ENCODE results near the gene LGR5.

The LGR5 gene

GRCh38 chr12:71439613-71440344 lies at the start of gene LGR5:
TSS of gene LGR5 (plus strand) at chr12:71439798. CDS start at chr12:71440081, 283 bp downstream.
- DNase-seq, result no peak

GRCh38 chr12:71392521-71393145 lies 47.0 kb upstream of the LGR5 start:
- no peak for DNase-seq

GRCh38 chr12:71393625-71394024 lies 46.0 kb upstream of the LGR5 start:
- no peak for DNase-seq

DNA sequence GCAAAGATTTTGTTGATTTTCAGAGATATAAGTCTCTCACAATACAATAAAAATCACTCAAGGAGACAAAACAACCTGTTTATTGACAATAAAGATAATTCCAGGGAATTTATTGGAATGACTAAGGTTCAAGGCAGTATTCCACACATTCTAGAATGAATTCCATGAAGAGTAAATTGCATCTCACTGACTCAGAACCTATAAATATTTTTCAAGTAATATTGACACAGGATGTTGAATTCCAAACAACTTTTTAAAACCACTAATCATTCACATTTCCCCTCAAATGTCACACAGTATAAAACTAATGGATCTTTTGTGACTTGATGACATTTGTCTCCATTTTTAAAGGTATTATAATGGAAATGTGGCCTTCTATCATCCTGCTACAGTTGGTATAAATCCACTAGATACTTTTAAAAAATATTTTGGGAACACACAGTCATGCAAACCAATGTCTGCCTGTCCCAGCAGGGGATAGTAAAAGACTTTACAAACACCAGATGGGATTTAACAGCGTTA lies 42.1 kb upstream of the LGR5 start:
- no peak for DNase-seq

- no peak for DNase-seq
These were observed 40.4 kb upstream of the LGR5 start for GRCh38 chr12:71399197-71399596.

DNA sequence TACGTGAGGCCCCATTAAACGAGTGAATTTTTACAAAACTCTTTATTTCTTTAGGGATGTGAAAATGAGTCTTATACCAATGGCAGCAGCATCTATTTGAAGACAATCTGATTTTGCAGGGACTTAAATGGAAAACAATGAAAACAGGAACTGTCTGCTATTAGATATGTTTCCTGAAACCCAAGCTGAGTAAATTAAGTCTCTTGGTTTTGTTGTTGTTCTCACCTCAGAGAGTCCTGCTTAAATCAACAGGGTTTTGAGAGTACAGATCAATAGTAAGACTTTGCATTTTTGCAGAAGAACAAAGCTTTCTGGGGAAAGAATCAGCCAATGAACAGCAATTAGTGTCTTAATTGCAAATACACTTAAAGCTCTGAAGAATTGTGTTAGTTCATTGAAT lies 39.1 kb upstream of the LGR5 start:
- DNase-seq, result no peak

GRCh38 chr12:71405884-71406283 lies 33.7 kb upstream of the LGR5 start:
- DNase-seq, result no peak

GRCh38 chr12:71407732-71408131 lies 31.9 kb upstream of the LGR5 start:
- no peak for DNase-seq

DNA sequence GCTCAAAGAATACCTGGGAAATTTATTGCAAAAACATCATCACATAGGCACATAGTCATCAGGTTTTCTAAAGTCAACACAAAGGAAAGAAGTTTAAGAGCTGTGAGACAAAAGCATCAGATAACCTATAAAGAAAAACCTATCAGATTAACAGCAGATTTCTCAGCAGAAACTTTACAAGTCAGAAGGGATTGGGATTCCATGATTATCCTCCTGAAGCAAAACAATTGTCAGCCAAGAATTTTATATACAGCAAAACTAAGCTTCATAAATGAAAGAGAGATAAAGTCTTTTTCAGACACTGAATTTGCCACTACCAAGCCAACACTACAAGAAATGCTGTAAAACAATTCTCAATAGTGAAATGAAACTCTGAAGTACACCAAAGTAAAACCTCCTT lies 28.8 kb upstream of the LGR5 start:
- no peak for DNase-seq

DNA sequence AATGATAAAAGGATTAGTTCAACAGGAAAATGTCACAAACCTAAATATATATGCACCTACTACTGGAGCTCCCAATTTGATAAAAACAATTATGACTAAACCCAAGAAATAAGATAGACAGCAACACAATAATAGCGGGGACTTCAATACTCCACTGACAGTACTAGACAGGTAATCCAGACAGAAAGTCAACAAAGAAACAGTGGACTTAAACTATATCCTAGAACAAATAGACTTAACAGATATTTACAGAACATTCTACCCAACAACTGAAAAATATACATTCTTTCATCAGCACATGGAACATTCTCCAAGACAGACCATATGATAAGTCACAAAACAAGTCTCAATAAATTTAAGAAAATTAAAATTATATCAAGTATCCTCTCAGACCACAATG lies 28.0 kb upstream of the LGR5 start:
- no peak for DNase-seq

- no peak for DNase-seq
These were observed 24.0 kb upstream of the LGR5 start for GRCh38 chr12:71415336-71416231.

DNA sequence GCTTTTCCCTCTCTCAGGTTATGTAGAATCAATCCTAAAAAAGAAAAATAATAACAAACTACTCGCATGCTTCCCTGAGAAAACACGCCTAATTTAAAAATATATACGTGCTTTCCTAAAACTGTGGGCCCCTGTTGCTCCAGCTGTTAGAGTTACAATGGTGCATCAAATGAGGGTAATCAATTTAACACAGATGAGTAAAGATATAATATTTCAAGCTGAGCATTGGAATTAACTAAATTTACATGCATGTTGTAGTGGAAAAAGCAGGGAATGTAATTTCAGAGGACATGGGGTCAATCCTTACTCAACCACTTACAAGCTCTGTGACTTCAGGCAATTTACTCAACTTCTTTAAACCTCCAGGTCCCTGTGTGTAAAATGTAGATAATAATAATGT lies 22.4 kb upstream of the LGR5 start:
- no peak for DNase-seq

- DNase-seq, result no peak
These were observed 18.7 kb upstream of the LGR5 start for GRCh38 chr12:71420775-71421406.

DNA sequence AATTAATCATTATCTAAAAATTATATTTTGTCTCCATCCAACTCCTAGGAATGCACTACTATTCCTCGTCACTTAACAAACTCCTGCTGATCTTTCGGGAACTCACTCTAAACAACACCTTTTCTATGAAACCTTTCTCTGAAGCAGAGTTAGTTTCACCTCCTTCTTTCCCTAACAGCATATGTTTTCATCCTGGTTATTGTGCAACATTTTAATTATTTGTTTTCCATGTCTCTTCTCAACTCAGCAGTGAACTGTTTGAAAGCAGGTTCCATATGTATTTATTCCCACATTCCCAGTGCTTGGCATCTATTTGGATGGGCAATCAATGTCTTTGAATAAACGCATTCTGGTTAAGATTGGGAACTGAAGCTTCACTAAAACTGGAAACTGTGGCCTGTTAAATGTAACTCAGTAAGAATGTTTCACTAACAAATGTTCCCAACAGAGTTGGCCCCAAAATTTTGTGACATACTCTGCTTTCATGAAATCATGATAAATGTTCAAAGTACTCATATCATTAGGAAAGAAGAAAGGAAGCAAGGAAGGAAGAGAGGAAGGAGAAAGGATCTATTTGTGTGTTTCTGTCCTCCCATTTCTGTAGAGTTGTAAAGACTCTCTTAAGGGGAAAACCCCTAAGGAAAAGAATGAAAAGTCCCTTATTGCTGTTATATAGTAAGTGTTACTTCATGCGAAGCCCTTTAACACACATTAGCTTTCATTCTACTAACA lies 13.9 kb upstream of the LGR5 start:
- DNase-seq, result no peak

DNA sequence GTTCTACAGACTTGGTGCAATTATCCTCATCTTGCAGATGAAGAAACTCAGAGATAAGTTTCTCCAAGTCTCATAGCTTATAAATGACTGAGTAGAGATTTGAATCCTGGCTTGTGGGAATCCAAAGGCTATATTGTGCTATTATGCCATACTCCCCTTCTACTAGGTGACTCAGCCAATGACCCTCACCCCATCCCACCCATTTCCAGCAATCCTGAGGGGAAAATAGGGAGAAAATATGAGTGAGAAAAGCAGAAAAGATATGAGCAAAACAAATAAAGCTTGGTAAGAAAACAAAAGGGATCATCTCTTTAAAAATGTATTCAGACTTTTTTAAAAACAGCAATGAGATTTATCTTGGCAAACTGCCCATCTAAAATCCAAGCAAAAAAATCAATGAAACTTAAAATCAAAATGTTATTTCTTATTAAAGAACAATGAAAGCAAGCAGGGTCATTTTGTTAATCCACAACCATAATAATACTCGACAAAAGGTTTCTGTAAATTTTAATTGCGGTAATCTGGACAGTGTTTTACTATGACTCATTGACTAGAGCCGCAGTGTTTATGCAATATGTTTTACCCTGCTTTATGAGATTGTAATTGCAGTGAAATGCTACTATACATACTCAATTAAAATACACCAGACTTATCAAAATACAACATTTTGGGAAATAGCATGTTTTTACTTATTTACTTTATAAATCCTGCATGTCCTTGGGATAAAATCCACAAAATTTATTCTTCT lies 13.1 kb upstream of the LGR5 start:
- DNase-seq, result no peak

GRCh38 chr12:71430756-71431155 lies 8.8 kb upstream of the LGR5 start:
- no peak for DNase-seq

DNA sequence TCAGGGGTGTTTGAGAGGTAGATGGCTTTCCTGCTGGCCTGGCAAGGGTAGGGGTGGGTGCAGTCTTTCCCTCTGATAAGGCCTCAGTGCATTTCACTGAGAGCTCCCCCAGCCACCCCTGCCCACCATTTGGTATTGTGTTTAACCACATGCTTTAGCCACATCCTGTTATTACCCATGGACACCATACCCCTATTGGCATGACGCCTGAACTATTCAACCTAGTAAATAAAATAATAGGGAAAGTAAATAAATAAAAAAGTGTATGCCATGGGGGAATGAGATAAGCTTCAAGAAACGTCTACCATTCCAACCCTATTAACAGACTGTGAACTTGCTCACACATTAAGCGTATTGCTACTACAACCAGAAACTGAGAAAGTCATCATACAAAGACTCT lies 7.6 kb upstream of the LGR5 start:
- DNase-seq, result no peak

DNA sequence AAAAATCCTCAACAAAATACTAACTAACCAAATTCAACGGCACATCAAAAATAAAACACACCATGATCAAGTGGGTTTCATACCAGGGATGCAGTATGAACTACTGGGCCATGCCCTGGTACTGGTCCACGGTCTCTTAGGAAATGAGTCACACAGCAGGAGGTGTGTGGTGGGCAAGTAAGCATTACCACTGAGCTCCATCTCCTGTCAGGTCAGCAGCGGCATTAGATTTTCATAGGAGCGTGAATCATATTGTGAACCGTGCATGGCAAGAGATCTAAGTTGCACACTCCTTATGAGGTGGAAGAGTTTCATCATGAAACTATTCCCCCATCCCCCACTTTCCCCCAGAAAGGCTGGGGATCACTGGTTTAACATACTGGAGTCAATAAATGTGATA lies 6.7 kb upstream of the LGR5 start:
- DNase-seq, result no peak

- no peak for DNase-seq
These were observed 2.9 kb upstream of the LGR5 start for GRCh38 chr12:71436696-71437095.

GRCh38 chr12:71438670-71439361 lies 782 bp upstream of the LGR5 start:
- DNase-seq, result no peak

DNA sequence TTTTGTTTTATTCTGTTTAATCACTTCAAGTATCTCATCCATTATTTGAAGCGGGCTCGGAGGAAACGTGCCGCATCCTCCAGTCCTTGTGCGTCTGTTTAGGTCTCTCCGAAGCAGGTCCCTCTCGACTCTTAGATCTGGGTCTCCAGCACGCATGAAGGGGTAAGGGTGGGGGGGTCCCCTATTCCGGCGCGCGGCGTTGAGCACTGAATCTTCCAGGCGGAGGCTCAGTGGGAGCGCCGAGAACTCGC lies 311 bp upstream of the LGR5 start:
- DNase-seq, result no peak
